ENCODE data around the gene ALDH18A1.

Gene ALDH18A1

DNA sequence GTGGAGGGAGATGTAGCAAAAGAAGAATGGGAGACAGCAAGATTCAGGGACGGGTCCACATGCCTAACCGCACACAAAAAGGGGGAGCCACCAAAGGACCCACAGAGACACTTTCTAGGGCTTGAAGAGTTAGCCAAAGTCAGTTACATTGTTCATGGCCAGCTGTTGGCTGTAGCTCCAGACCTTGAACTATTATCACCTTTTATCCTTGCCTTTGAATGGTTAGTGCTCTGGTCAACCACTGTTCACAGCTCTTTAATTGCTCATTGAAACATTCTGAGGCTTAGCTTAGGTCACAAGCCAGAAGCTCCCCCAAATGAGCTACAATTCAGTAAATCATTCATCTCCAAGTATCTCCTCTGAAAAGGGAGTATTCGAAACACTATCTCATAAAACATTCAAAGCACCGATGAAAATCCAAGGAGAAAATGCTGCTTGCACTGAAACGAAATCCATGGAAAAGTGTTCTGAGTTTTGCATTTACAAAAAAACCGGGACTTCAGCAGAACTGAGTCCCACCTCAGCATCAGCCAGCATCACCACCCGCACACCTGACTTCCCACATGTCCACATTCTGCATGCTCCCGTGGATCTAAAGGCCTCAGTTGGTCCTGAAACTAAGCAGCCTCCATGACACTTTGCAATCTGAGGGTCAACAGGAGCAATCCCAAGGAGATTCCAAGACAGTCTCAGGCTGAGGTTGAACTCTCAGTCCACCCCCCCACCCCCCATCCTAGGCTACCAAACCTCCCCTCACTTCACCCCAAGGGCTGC lies 99.3 kb downstream of the ALDH18A1 start:
- no peak for DNase-seq (ENCODE audit: low spot score)

All from Ammon's horn (tissue), 1 donor.